GM19025 (cell line): ENCODE measurements around the gene MAP3K14.

Experiments used
- ATAC-seq: cut with Tn5 transposase; IDR thresholded peaks from one replicate; pipeline ENCODE4 v1.9.1; 2021; ENCODE audit warnings: mild to moderate bottlenecking, low read depth, moderate library complexity; ENCODE audit not compliant: unreplicated experiment

Gene MAP3K14

DNA sequence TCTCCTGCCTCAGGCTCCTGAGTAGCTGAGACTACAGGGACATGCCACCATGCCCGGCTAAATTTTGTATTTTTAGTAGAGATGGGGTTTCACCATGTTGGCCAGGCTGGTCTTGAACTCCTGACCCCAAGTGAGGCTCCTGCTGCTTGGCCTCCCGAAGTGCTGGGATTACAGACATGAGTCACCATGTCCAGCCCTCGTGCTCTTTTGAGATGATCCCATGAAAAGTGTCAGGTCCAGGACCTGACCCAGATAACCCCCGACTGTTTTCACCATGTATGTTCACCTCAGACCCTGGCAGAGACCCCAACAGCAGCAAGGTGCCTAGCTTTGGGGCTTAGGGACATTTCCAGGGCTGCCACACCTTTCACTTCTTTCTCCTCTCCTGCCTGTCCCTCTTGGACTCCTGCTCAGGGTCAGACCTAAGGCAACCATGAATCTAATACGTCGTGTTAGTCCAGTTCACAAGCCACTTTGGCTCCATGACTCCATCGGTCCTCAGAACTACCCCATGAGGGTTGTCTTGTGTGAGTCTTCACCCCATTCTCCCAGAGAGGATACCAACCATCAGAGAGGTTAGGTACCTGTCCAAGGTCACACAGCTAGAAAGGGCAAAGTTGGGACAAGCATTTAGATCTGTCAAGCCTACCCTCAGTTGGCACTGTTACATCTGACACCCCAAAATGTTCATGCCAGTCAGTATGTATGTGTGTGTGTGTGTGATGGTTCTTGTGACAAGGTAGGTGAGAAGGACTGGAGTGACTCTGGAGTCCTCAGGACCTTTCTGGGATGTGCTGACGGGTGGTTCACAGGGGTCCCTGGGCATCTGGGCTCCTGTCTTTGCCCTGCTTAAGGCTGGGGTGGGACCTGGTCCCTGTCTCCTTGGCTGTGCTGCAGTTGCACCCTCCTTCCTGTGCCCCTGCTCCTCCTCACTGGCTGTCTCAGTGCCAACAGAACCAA lies 23.1 kb upstream of the MAP3K14 start:
- no peak for ATAC-seq

DNA sequence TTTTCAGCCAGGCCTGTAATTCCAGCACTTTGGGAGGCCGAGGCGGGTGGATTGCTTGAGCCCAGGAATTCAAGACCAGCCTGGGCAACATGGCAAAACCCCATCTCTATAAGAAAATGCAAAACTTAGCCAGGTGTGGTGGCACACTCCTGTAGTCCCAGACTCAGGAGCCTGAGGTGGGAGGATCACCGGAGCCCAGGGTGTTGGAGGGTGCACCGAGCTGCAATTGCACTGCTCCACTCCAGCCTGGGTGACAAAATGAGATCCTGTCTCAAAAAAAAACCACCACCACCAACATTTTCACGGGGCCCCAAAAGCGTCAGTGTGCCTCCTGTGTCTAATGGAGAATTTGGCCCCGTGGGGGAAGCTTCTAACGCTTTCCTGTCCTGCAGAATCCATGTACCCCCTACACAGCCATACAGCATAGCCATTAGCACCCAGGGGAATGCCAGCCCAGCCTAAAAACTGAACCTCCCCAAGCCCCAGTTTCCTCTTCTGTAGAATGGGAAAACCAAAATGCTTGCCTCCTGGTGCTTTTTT lies 22.2 kb upstream of the MAP3K14 start:
- ATAC-seq: no peak

DNA sequence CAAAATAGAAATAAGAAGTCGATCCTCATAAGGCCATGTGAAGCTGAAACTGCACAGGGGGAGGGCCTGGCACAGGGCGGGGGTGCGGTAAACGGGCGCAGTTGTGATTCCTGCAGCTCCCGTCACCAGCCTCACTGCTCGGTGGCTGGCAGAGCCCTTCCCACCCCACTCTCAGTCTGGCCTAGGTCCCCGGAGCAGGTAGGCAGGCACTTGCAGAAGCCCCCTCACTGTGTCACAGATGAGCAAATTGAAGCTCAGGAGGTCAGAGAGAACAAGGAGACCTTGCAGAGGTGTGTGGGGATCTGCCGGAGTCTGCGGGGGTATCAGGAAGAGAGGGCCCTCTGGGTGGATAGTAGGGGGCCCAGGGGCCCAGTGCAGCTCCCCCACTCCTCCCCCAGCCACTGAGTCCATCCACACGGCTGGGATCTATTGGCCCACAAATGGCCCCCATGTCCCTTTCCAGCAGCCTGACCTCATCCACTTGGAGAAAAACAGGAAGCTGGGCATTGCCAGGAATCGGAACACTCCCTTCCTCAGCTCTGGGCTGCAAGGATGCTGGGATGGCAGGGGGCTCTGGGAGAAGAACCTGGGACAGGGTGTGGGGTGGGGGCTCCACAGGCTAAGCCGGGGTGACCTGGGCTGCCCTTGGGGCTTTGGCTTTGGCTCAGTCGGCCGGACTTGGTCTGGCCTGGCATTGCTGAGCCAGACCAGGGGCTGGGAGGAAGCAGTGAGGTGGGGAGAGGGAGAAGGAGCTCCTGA lies 21.4 kb upstream of the MAP3K14 start:
- ATAC-seq: no peak

DNA sequence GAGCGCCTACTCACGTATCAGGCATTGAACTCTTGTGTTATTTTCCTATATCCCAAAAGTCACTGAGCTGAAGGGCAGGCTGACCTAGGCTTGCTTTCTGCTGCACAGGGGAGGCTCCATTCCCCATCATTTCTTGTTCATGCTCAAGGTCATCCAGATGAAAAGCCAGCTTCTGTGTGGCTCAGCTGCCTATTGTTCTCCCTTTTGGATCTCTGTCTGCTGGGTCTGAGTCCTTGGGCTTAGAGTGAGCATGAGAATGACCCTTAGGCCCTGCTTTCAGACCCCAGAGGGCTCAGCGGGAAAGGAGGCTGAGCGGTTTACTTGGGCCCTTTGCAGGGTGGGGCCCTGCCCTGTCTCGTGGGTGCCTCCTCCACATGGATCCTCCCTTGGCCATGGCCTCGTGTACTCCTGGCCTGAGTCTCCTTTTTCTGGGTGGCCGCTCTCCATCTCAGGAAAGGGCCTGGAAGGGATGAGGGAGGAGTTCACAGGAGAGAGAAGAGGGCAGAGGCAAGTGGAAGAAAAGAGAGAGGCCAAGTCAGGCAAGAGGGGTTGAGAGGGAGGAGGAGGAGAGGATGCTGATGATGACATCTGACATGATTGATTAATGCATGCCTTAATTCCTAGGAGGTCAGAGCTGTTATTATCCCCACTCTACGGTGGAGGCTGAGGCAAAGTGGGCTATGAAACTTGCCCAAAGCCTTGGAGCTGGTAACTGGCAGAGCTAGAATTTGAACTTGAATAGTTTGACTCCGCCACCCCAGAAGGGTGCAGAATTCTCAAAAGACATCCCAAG lies 19.8 kb upstream of the MAP3K14 start:
- ATAC-seq: no peak

DNA sequence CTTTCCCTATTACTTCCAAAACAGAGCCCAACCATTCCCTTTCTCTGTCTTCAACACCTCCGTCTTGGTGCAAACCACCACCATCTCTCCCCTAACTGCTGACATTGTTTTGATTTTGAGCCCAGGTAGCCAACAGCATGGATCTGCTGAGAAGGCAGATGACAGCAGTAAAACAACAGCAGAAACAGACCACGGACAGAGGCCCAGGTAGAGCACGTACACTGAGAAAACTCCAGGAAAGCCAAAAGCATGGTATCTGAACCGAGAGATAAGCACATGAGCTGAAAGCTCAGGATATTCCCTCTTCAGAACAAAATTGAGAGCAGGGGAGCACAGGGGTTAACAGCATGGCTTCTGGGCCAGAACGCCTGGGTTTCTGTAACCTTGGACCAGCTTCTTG lies 18.9 kb upstream of the MAP3K14 start:
- ATAC-seq: no peak

DNA sequence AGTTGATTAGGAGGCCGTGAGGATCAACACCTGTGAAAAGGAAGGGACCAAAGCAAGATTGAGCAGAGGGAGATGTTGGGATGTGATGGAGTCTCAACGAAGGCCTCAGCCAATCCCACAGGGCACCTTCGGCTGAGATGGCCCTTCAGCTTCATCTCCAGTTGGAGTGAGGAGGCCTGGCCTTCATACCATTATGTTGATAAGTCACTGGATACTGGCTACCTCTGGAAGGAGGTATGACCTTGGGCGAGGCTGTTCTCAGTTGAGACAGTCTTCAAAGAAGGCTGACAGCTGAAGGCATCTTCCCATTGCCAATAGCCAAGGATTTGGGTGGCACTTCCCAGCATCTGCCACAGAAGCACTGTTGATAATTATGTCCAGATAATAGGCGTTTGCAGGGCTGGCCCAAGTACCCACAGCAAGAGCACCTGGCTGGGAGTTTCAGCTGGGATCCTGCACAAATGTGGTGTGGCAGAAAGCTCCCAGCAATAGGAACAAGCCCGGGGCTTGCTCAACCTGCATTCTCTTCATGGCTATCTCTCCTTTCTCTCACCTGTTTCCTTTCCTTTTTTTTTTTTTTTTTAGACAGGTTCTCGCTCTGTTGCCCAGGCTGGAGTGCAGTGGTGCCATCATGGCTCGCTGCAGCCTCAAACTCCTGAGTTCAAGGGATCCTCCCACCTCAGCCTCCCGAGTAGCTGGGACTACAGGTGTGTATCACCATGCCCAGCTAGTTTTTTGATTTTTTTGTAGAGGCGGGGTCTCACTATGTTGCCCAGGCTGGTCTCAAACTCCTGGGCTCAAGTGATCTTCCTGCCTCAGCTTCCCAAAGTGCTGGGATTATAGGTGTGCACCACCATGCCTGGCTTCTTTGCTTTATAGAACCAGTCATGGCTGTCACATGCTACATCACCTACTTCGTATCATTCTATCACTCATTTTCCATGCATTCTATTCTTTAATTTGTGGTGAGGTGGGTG lies 18.2 kb upstream of the MAP3K14 start:
- ATAC-seq: no peak

DNA sequence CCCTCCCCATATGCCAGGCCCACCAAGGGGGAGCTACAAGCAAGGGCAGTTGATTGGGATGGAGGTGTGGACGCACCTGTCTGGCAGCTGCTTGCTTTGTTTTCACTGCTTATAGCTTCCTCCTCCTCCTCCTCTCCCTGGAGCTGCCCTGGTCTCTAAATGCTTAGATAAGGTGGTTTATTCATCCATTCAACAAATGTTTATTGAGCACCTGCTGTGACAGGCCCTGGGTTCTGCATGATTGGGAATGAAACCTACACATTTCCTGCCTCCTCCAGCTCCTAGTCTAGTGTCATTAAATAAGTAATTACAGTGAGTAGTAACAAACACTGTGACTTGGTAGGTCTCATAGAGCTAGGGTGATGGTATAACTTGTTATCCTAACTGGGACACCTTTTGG lies 17.4 kb upstream of the MAP3K14 start:
- ATAC-seq: no peak

DNA sequence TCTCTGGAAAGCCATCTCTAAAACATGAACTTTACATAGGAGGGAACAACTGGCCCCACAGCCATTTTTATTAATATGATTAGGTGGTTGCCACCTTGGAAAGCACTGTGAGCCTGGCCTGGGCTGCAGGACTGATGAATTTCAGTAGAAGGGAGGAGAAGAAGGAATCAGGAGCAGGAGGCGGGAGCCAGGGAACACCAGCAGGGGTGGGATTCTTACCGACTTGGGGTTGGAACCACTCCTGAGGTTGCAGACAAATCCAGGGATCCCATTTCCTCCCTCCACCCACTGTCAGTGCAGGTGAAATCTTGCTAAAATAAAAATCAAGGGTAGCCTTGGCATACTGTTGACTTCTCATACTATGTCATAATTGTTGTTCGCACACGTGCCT lies 16.9 kb upstream of the MAP3K14 start:
- no peak for ATAC-seq

DNA sequence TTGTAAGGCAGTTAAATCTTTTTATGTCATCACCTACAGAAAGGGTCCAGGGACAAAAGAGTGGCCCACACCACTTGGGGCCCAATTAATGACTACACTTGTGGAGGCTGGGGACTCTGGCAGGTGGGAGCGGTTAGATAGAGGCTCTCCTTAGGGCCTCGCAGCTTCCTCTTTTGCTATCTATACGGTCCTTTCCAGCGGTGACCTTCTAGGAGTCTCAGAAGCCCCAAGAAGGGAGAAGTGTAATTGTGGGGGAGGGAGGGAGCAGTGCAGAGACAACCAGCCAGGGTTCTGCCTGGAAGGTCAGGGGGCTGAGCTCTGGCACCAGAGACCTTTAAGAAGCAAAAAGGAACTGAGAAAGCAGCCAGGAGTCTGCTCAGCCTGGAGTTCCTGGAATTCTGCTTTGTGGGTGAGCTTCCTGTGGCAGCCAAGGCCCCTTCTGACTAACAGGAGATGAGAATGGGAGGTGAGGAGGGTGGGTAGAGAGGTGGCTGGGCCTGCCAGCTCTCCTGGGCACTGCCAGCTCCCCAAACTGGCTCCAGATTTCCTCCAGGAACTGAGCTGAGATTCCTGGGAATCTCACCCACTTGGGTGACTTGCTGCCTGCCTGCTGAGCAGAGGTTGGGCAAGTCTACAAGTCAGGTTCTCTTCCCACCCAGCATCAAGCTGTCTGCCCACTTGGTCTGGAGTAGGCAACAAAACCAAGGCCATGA lies 16.3 kb upstream of the MAP3K14 start:
- ATAC-seq: no peak

DNA sequence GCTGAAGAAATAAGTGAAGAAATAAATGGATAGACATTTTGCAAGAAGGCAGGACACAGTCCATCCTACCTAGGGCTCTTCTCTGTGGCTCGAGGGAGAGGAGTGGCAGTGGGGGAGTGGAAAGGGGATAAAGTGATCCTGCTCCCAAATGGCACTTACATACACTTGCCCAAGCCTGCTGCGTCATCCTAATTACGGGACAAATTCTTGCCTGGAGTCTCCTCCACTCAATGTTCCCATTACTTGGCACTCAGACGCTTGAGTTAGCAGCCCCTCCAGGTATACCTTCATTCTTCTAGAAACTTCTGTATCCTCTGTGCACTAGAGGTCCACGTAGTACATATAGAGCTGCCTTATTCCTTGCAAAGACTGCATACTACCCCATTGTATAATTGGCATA lies 15.7 kb upstream of the MAP3K14 start:
- no peak for ATAC-seq

DNA sequence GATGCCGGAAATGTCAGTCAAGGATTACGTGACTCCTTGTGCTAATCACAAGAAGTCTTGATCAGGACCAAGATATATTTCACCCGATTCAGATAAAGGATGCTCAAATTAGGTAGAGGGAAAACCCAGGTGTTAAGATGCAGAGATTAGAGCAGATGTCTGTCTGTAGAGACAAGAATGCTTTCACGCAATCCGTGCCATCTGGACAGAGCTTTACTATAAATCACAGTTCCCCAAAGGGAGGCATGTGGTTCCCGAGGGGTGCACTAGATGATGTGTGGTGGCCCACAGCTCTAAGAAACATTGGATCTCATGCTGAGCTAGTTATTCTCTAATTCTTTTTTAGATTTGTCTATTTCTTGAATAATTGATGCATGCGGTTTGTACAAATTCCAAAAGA lies 9.8 kb upstream of the MAP3K14 start:
- ATAC-seq: no peak

DNA sequence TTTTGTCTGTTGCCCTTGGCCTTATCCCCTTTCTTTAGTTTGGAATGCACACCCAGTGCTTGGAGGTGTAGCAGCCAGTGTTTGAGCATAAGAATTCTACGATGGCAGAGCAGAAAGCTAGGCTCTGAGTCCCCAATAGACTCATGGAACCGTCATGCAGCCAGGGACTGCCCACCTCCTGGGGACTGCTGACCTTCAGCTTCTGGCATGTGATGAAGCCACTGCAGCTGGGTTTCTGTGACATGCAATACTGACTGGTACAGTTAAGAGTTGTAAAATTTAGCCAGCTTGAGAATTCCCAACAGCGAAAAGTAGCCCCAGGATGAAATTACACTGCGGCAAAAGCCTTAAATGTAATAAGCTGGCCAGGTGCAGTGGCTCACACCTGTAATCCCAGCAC lies 9.0 kb upstream of the MAP3K14 start:
- no peak for ATAC-seq

DNA sequence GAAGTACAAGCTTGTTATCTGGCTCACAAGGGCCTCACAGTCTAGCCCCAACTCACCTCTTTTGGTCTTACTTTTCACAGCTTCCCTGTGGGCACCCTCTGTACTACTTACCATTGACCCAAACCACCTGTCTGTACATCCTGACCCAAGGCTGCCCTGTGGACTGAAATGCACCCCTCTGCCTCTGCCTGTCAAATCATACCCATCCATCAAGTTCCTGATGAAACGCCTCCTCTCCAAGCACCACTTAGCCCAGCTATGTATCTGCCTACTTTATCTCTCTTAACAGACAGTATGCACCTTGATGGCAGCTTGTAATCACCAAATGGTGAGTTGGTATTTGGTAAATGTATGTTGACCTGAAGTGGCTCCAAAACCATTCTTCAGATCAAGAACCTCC lies 7.5 kb upstream of the MAP3K14 start:
- ATAC-seq: no peak

DNA sequence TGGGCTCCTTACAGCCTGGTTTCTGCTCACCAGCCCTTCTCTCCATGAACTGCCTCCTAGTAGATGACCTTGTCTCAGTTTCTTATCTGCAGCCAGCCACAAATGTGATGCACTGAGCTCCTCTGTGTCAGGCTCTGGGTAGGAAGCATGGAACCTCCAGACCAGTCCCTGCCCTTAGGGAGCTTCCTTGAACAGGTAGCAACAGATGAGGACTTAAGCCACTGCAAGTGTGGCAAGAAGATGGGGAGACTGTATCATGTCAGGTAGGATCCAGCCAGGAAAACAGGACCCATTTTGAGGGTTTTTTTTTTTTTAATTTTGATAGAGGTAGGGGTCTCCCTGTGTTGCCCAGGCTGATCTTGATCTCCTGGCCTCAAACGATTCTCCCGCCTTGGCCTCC lies 5.3 kb upstream of the MAP3K14 start:
- ATAC-seq: no peak

DNA sequence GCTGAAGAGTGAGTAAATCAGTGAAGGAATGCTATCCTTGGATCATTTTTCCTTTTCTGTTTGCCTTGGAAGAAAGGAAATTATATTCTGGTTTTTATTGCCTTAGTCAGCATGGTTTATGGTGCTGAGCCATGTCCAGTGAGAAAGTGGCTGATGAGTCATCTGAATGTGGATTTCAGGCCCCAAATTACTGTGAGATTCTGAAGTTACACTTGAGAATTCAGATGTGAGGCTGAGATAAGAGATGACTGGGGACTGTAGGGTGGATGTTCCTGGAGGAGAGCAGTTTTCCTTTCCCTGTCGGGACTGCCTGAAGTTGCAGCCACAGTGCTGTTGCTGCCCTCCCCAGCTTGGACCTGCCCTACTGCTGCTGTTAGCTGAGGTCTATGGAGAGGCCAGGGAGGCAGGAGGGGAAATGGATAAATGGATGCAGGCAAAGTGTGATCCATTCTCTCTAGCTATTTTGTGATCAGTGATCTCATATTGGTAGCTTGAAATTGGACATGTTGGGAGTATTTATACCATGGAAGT lies 4.2 kb upstream of the MAP3K14 start:
- ATAC-seq: no peak

DNA sequence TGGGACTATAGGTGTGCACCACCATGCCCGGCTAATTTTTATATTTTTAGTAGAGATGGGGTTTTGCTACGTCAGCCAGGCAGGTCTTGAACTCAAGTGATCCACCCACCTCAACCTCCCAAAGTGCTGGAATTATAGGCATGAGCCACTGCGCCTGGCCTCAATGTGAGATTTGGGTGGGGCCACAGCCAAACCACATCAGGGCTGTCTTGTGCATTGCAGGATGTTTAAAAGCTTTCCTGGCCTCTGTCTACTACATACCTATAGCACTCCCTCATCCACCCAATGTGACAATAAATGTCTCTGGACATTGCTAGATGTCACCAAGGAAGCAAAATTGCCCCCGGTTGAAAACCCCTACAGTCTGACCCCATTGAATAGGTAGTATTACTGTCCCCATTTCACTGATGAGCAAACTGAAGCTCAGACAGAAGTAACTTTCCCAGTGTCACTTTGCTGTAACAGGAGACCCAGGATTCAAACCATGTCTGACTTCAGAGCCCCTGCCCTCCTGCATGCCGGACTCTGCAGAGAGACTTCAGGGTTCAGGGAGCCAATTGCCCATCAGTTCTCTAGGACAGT lies 3.6 kb upstream of the MAP3K14 start:
- no peak for ATAC-seq

DNA sequence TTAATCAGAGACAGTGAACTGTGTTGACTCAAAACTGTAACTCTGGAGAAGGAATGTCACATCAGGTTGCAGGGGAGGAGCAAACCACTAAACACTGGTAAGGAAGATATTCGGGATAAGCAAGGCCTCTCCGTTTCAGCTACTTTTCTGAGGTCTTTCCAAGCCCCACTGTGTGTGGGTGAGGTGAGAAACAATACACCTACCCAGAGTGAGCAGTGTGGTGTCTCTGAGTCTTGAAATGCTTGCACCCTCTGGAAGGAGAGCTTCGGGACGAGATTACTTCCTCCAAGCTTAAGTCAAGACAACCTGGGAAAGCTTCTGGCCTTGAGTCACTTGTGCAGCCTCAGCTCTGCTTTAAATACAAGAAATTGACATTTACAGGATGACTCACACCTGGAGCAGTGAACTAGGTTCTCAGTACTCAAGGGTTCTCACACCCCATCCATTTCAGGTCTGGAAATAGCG lies 2.5 kb upstream of the MAP3K14 start:
- ATAC-seq: no peak

DNA sequence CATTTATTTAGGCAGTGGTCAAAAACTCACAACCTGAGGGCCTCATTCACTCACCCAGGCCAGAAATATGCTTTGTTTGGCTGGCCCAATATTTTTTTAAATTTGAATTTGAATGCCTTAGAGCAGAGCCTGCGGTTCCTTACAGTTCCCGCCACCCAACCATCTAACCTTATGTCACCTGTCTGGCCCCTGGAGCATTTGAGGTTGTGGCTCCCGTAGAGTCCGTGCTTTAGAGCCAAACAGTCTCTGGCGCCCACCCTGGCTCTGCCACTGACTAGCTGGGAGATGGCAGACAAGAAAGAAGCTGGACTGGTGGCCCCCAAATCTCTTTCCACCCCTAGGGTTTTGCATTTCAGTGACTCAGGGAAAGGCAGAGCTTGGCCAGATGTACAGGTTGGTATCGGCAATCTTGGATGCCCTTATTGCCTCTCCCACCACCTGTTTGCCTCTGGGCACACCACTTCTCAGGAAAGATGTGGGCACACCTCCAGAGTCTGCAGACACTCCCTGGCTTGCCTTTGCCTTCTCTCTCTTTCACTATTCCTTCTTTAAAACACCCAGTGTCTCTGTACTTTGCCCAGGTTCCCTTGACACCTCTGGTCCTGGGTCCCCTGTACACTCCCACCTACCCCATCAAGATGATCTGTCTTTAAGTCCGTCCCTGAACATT lies 1.9 kb upstream of the MAP3K14 start:
- ATAC-seq: no peak
